HG03039 (cell line): Measurements from ENCODE around the gene ZCCHC24.
"Not testable (repeated sequence)": the region's sequence is repeated elsewhere in the genome, so short reads cannot be mapped to it uniquely, and the experiment has no call there.

Source experiments
- ATAC-seq: cut with Tn5 transposase; IDR thresholded peaks from one replicate; pipeline ENCODE4 v1.9.1; 2021; ENCODE audit warnings: mild to moderate bottlenecking, moderate library complexity; ENCODE audit not compliant: unreplicated experiment

The ZCCHC24 gene

GRCh38 chr10:79447249-79447648 is 1.8 kb upstream of the ZCCHC24 start:
- not testable (repeated sequence) for ATAC-seq

GRCh38 chr10:79446758-79447084 is 1.3 kb upstream of the ZCCHC24 start:
- ATAC-seq, result no peak

- no peak for ATAC-seq
Measured at GRCh38 chr10:79445977-79446757, 743 bp upstream of the ZCCHC24 start.

GRCh38 chr10:79444199-79445119 is 965 bp downstream of the ZCCHC24 start:
- no peak for ATAC-seq

- ATAC-seq, result no peak
Measured at GRCh38 chr10:79443338-79444198, 1.9 kb downstream of the ZCCHC24 start.

GRCh38 chr10:79442171-79443040 is 3.0 kb downstream of the ZCCHC24 start:
- no peak for ATAC-seq

- ATAC-seq, result no peak
Measured at GRCh38 chr10:79441433-79441832, 4.0 kb downstream of the ZCCHC24 start.

GRCh38 chr10:79440281-79440680 is 5.1 kb downstream of the ZCCHC24 start:
- no peak for ATAC-seq

- no peak for ATAC-seq
Measured at GRCh38 chr10:79438699-79439085, 6.7 kb downstream of the ZCCHC24 start.

GRCh38 chr10:79438021-79438698 is 7.3 kb downstream of the ZCCHC24 start:
- no peak for ATAC-seq

GRCh38 chr10:79437111-79437814 is 8.2 kb downstream of the ZCCHC24 start:
- no peak for ATAC-seq

- no peak for ATAC-seq
Measured at GRCh38 chr10:79436850-79437103, 8.6 kb downstream of the ZCCHC24 start.

- ATAC-seq, result no peak
Measured at GRCh38 chr10:79436066-79436849, 9.2 kb downstream of the ZCCHC24 start.

GRCh38 chr10:79435271-79436065 is 10.0 kb downstream of the ZCCHC24 start:
- ATAC-seq, result no peak

GRCh38 chr10:79434821-79435251 is 10.6 kb downstream of the ZCCHC24 start:
- ATAC-seq, result no peak

- ATAC-seq, result no peak
Measured at GRCh38 chr10:79434223-79434687, 11.2 kb downstream of the ZCCHC24 start.
